HL-60 (cell line): ENCODE measurements around the gene TGFA.

ENCODE experiments used
- GABPA ChIP-seq: IDR thresholded peaks from 2 replicates; pipeline ENCODE4 v1.6.1; 2012; ENCODE audit warnings: low read depth
- POLR2AphosphoS5 ChIP-seq: IDR thresholded peaks from 2 replicates; pipeline ENCODE4 v1.6.1; 2012; ENCODE audit warnings: low read depth
- SPI1 ChIP-seq: IDR thresholded peaks from 2 replicates; pipeline ENCODE4 v1.6.1; 2012; ENCODE audit warnings: low read depth, mild to moderate bottlenecking, borderline replicate concordance
- TF ChIP-seq, protein P1 (sequence below): IDR thresholded peaks from one replicate; pipeline ENCODE4 v1.5.1; 2011; ENCODE audit warnings: low read length, control low read depth, inconsistent platforms; ENCODE audit not compliant: insufficient read depth
- TF ChIP-seq, protein P2 (sequence below): IDR thresholded peaks from 2 replicates; pipeline ENCODE4 v1.6.1; 2012; ENCODE audit warnings: low read depth; ENCODE audit not compliant: insufficient replicate concordance

DNA sequence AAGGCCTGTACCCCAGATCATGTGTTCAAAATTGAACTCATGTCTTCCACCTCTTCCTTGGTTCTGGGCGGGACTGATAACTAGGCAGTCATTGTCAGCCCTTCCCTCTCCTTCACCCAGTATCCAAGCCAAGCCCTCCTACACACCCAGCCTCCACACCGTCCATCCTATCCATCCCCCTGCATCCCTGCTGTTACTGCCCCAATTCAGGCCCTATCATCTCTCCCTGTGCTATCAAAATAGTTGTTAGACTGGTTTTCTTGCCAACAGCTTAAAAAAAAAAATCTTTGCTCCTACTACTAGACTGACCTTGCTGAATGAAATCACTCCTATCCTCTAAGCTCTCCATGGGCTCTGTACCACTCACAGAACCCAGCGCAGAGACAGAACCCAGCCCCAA, 32.8 kb downstream of the TGFA start:
- TF ChIP-seq, protein P1, sequence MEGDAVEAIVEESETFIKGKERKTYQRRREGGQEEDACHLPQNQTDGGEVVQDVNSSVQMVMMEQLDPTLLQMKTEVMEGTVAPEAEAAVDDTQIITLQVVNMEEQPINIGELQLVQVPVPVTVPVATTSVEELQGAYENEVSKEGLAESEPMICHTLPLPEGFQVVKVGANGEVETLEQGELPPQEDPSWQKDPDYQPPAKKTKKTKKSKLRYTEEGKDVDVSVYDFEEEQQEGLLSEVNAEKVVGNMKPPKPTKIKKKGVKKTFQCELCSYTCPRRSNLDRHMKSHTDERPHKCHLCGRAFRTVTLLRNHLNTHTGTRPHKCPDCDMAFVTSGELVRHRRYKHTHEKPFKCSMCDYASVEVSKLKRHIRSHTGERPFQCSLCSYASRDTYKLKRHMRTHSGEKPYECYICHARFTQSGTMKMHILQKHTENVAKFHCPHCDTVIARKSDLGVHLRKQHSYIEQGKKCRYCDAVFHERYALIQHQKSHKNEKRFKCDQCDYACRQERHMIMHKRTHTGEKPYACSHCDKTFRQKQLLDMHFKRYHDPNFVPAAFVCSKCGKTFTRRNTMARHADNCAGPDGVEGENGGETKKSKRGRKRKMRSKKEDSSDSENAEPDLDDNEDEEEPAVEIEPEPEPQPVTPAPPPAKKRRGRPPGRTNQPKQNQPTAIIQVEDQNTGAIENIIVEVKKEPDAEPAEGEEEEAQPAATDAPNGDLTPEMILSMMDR: no peak
- TF ChIP-seq GABPA: no peak
- TF ChIP-seq, protein P2, sequence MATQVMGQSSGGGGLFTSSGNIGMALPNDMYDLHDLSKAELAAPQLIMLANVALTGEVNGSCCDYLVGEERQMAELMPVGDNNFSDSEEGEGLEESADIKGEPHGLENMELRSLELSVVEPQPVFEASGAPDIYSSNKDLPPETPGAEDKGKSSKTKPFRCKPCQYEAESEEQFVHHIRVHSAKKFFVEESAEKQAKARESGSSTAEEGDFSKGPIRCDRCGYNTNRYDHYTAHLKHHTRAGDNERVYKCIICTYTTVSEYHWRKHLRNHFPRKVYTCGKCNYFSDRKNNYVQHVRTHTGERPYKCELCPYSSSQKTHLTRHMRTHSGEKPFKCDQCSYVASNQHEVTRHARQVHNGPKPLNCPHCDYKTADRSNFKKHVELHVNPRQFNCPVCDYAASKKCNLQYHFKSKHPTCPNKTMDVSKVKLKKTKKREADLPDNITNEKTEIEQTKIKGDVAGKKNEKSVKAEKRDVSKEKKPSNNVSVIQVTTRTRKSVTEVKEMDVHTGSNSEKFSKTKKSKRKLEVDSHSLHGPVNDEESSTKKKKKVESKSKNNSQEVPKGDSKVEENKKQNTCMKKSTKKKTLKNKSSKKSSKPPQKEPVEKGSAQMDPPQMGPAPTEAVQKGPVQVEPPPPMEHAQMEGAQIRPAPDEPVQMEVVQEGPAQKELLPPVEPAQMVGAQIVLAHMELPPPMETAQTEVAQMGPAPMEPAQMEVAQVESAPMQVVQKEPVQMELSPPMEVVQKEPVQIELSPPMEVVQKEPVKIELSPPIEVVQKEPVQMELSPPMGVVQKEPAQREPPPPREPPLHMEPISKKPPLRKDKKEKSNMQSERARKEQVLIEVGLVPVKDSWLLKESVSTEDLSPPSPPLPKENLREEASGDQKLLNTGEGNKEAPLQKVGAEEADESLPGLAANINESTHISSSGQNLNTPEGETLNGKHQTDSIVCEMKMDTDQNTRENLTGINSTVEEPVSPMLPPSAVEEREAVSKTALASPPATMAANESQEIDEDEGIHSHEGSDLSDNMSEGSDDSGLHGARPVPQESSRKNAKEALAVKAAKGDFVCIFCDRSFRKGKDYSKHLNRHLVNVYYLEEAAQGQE: no peak
- no peak for TF ChIP-seq POLR2AphosphoS5
- no peak for TF ChIP-seq SPI1
